GM19099 (cell line): ENCODE results near the gene COL15A1.

ENCODE experiments used
- POLR2A ChIP-seq: IDR thresholded peaks from 3 replicates; pipeline ENCODE4 v1.6.1; 2011; ENCODE audit warnings: low read depth; ENCODE audit not compliant: insufficient read length; ENCODE audit errors: extremely low read depth

Gene COL15A1

GRCh38 chr9:98931600-98932389 lies 11.9 kb upstream of the COL15A1 start:
- TF ChIP-seq POLR2A: no peak

- TF ChIP-seq POLR2A: no peak
Measured at GRCh38 chr9:98933185-98933584, 10.5 kb upstream of the COL15A1 start.

- TF ChIP-seq POLR2A: no peak
Measured at GRCh38 chr9:98933890-98934289, 9.8 kb upstream of the COL15A1 start.

- no peak for TF ChIP-seq POLR2A
Measured at GRCh38 chr9:98935071-98935505, 8.6 kb upstream of the COL15A1 start.

GRCh38 chr9:98940276-98940675 lies 3.4 kb upstream of the COL15A1 start:
- no peak for TF ChIP-seq POLR2A

GRCh38 chr9:98941946-98942523 lies 1.7 kb upstream of the COL15A1 start:
- no peak for TF ChIP-seq POLR2A

- no peak for TF ChIP-seq POLR2A
Measured at GRCh38 chr9:98942906-98943681, 613 bp upstream of the COL15A1 start.

- no peak for TF ChIP-seq POLR2A
Measured at GRCh38 chr9:98944057-98944733, 488 bp downstream of the COL15A1 start.

GRCh38 chr9:98944734-98945074 lies 997 bp downstream of the COL15A1 start:
- no peak for TF ChIP-seq POLR2A

GRCh38 chr9:98949565-98949964 lies 5.9 kb downstream of the COL15A1 start:
- TF ChIP-seq POLR2A: no peak

GRCh38 chr9:98950262-98950661 lies 6.6 kb downstream of the COL15A1 start:
- TF ChIP-seq POLR2A: no peak

- TF ChIP-seq POLR2A: no peak
Measured at GRCh38 chr9:98951967-98952366, 8.3 kb downstream of the COL15A1 start.

GRCh38 chr9:98953581-98954243 lies 10.0 kb downstream of the COL15A1 start:
- TF ChIP-seq POLR2A: no peak

GRCh38 chr9:98954244-98954610 lies 10.5 kb downstream of the COL15A1 start:
- no peak for TF ChIP-seq POLR2A

GRCh38 chr9:98955259-98955658 lies 11.6 kb downstream of the COL15A1 start:
- TF ChIP-seq POLR2A: no peak
